Stimulated activated memory B cell treated with anti-CD40 and anti-IgM and Interleukin-4, amounts not matched to agents 10 μg/mL and 1 μg/mL and 100 μg/mL, for 72 hours (primary cell): Measurements from ENCODE around the gene ZBTB7A.

Source experiments
- ATAC-seq: fragments of 150-1000 bp; cut with Tn5 transposase; 2 replicates; pipeline ENCODE4 v1.10.0; 2021
- H3K27ac Mint-ChIP-seq: one replicate; pipeline ENCODE4 v1.8.0; 2022; ENCODE audit warnings: mild to moderate bottlenecking, mixed read lengths
- H3K27me3 Mint-ChIP-seq: one replicate; pipeline ENCODE4 v1.8.0; 2022; ENCODE audit warnings: mixed read lengths
- H3K36me3 Mint-ChIP-seq: one replicate; pipeline ENCODE4 v1.8.0; 2022; ENCODE audit warnings: mixed read lengths
- H3K4me1 Mint-ChIP-seq: one replicate; pipeline ENCODE4 v1.8.0; 2022; ENCODE audit warnings: mixed read lengths
- H3K4me3 Mint-ChIP-seq: one replicate; pipeline ENCODE4 v1.8.0; 2022; ENCODE audit warnings: mild to moderate bottlenecking, moderate library complexity, mixed read lengths
- H3K9me3 Mint-ChIP-seq: one replicate; pipeline ENCODE4 v1.8.0; 2022; ENCODE audit warnings: mixed read lengths

ZBTB7A gene

GRCh38 chr19:4030552-4030951 is 36.1 kb downstream of the ZBTB7A start:
- Mint-ChIP-seq H3K36me3 (peaks cover 29% of the 10 kb centered on the region), H3K9me3 (no peaks in the 10 kb centered on the region), H3K4me3 (no peak overlapping the region), H3K27me3 (no peaks in the 10 kb centered on the region), H3K4me1 (no peaks in the 10 kb centered on the region), H3K27ac (no peak overlapping the region)
- ATAC-seq = no peak

- Mint-ChIP-seq H3K27me3 (no peaks in the 10 kb centered on the region), H3K27ac (no peak overlapping the region), H3K4me3 (no peak overlapping the region), H3K4me1 (no peaks in the 10 kb centered on the region), H3K9me3 (no peaks in the 10 kb centered on the region), H3K36me3 (peaks cover 33% of the 10 kb centered on the region)
- no peak for ATAC-seq
Measured at GRCh38 chr19:4029247-4029614, 37.5 kb downstream of the ZBTB7A start.

GRCh38 chr19:4028334-4029246 is 38.1 kb downstream of the ZBTB7A start:
- Mint-ChIP-seq H3K4me1 (no peaks in the 10 kb centered on the region), H3K27ac (no peak overlapping the region), H3K36me3 (peaks cover 33% of the 10 kb centered on the region), H3K9me3 (no peaks in the 10 kb centered on the region), H3K27me3 (no peaks in the 10 kb centered on the region), H3K4me3 (no peak overlapping the region)
- no peak for ATAC-seq

GRCh38 chr19:4027146-4027545 is 39.6 kb downstream of the ZBTB7A start:
- Mint-ChIP-seq H3K4me3 (no peak overlapping the region), H3K36me3 (peaks cover 35% of the 10 kb centered on the region), H3K9me3 (peaks cover 1% of the 10 kb centered on the region), H3K4me1 (no peaks in the 10 kb centered on the region), H3K27me3 (no peaks in the 10 kb centered on the region), H3K27ac (no peak overlapping the region)
- no peak for ATAC-seq

- Mint-ChIP-seq H3K36me3 (peaks cover 39% of the 10 kb centered on the region), H3K27me3 (no peaks in the 10 kb centered on the region), H3K27ac (no peak overlapping the region), H3K9me3 (peaks cover 3% of the 10 kb centered on the region), H3K4me3 (no peak overlapping the region), H3K4me1 (no peaks in the 10 kb centered on the region)
- ATAC-seq = no peak
Measured at GRCh38 chr19:4025317-4025716, 41.4 kb downstream of the ZBTB7A start.

GRCh38 chr19:4023600-4024398 is 42.9 kb downstream of the ZBTB7A start:
- H3K4me1 Mint-ChIP-seq = peaks cover 1% of the 10 kb centered on the region
- H3K27ac Mint-ChIP-seq = no peak overlapping the region
- no peak overlapping the region for H3K4me3 Mint-ChIP-seq
- peaks cover 3% of the 10 kb centered on the region for H3K9me3 Mint-ChIP-seq
- peaks cover 31% of the 10 kb centered on the region for H3K36me3 Mint-ChIP-seq
- ATAC-seq = no peak
- no peaks in the 10 kb centered on the region for H3K27me3 Mint-ChIP-seq

GRCh38 chr19:4019578-4019977 is 47.1 kb downstream of the ZBTB7A start:
- Mint-ChIP-seq H3K27ac (no peak overlapping the region), H3K36me3 (peaks cover 32% of the 10 kb centered on the region), H3K9me3 (peaks cover 3% of the 10 kb centered on the region), H3K27me3 (no peaks in the 10 kb centered on the region), H3K4me1 (peaks cover 20% of the 10 kb centered on the region), H3K4me3 (no peak overlapping the region)
- no peak for ATAC-seq

GRCh38 chr19:4018775-4019504 is 47.8 kb downstream of the ZBTB7A start:
- Mint-ChIP-seq H3K4me3 (no peak overlapping the region), H3K4me1 (peaks cover 20% of the 10 kb centered on the region), H3K27ac (no peak overlapping the region), H3K9me3 (peaks cover 3% of the 10 kb centered on the region), H3K36me3 (peaks cover 32% of the 10 kb centered on the region), H3K27me3 (no peaks in the 10 kb centered on the region)
- no peak for ATAC-seq

GRCh38 chr19:4018140-4018613 is 48.5 kb downstream of the ZBTB7A start:
- H3K27me3 Mint-ChIP-seq = no peaks in the 10 kb centered on the region
- no peak for ATAC-seq
- H3K4me1 Mint-ChIP-seq = peaks cover 22% of the 10 kb centered on the region
- peaks cover 3% of the 10 kb centered on the region for H3K9me3 Mint-ChIP-seq
- no peak overlapping the region for H3K4me3 Mint-ChIP-seq
- no peak overlapping the region for H3K27ac Mint-ChIP-seq
- H3K36me3 Mint-ChIP-seq = peaks cover 33% of the 10 kb centered on the region

GRCh38 chr19:4016903-4017638 is 49.6 kb downstream of the ZBTB7A start:
- peaks cover 39% of the 10 kb centered on the region for H3K36me3 Mint-ChIP-seq
- no peak overlapping the region for H3K4me3 Mint-ChIP-seq
- peaks cover 1% of the 10 kb centered on the region for H3K9me3 Mint-ChIP-seq
- no peak for ATAC-seq
- no peak overlapping the region for H3K27ac Mint-ChIP-seq
- H3K27me3 Mint-ChIP-seq = no peaks in the 10 kb centered on the region
- peaks cover 33% of the 10 kb centered on the region for H3K4me1 Mint-ChIP-seq

GRCh38 chr19:4016486-4016885 is 50.2 kb downstream of the ZBTB7A start:
- H3K4me1 Mint-ChIP-seq = peaks cover 33% of the 10 kb centered on the region
- no peak overlapping the region for H3K27ac Mint-ChIP-seq
- no peak overlapping the region for H3K4me3 Mint-ChIP-seq
- H3K36me3 Mint-ChIP-seq = peaks cover 36% of the 10 kb centered on the region
- no peaks in the 10 kb centered on the region for H3K27me3 Mint-ChIP-seq
- no peaks in the 10 kb centered on the region for H3K9me3 Mint-ChIP-seq
- no peak for ATAC-seq

- no peak overlapping the region for H3K4me3 Mint-ChIP-seq
Measured at GRCh38 chr19:4015705-4016402, 50.8 kb downstream of the ZBTB7A start.

GRCh38 chr19:4014541-4015491 is 51.9 kb downstream of the ZBTB7A start:
- no peaks in the 10 kb centered on the region for H3K9me3 Mint-ChIP-seq
- no peak for ATAC-seq

More at GRCh38 chr19:4015705-4016402, 50.8 kb downstream of the ZBTB7A start:
- Mint-ChIP-seq H3K36me3 (peaks cover 42% of the 10 kb centered on the region), H3K4me1 (peaks cover 39% of the 10 kb centered on the region), H3K9me3 (no peaks in the 10 kb centered on the region), H3K27me3 (no peaks in the 10 kb centered on the region), H3K27ac (no peak overlapping the region)
- ATAC-seq = no peak

More at GRCh38 chr19:4014541-4015491, 51.9 kb downstream of the ZBTB7A start:
- Mint-ChIP-seq H3K4me3 (no peak overlapping the region), H3K36me3 (peaks cover 42% of the 10 kb centered on the region), H3K4me1 (peaks cover 49% of the 10 kb centered on the region), H3K27ac (no peak overlapping the region), H3K27me3 (no peaks in the 10 kb centered on the region)
